ENCODE results near the gene ADAR.

ADAR gene

DNA sequence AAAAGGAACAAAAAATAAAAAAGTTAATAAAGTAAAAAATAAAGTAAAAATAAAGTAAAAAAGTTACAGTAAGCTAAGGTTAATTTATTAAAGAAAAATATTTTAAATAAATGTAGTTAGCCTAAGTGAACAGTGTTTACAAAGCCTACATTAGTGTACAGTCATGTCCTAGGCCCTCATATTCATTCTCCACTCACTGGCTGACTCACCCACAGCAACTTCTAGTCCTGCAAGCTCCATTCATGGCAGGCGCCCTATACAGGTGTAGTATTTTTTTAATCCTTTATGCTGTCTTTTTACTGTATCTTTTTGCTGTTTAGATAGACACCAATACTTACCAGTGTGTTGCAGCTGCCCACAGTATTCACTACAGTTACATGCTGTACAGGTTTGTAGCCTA is 12.4 kb downstream of the ADAR start:
- no CpG with 5 or more reads among the region's 1 CpG for WGBS, 2 donors (ENCODE audit: extremely low coverage in 2 of 2, insufficient read length in 2 of 2, insufficient replicate concordance in 1 of 2)
- Histone ChIP-seq H3K23ac (ENCODE audit: low read depth, low read length, poor library complexity) (no peak overlapping the region), H4K91ac (ENCODE audit: low read depth, low read length, poor library complexity) (no peak overlapping the region), H2BK120ac (ENCODE audit: low read depth, low read length) (no peak overlapping the region), H3K14ac (ENCODE audit: low read length) (no peak overlapping the region), H4K8ac (ENCODE audit: low read depth, low read length) (no peak overlapping the region), H3K4me2 (ENCODE audit: insufficient read depth, low read length, poor library complexity, severe bottlenecking) (no peak overlapping the region), H3K27ac (replicated peaks; ENCODE audit: low read length) (no peak overlapping the region), H3K4ac (ENCODE audit: low read length) (no peak overlapping the region), H3K36me3 (replicated peaks in 1 of 2; ENCODE audit: control insufficient read depth in 2 of 2, insufficient read depth in 2 of 2, low read length in 2 of 2) (peaks cover 43 to 95% of the 10 kb centered on the region in 2 donors), H2BK12ac (ENCODE audit: low read length) (no peak overlapping the region), H3K4me1 (ENCODE audit: control insufficient read depth in 2 of 2, insufficient read depth in 1 of 2, low read depth in 1 of 2, low read length in 2 of 2) (peaks cover 0 to 2% of the 10 kb centered on the region in 2 donors), H3K9me3 (replicated peaks in 1 of 2; ENCODE audit: control insufficient read depth in 2 of 2, insufficient read depth in 1 of 2, low read depth in 1 of 2, low read length in 2 of 2) (no peaks in the 10 kb centered on the region), H3K18ac (ENCODE audit: low read length) (no peak overlapping the region), H2BK5ac (ENCODE audit: low read length) (no peak overlapping the region), H3K4me3 (ENCODE audit: low read length in 2 of 2) (no peak overlapping the region), H2AK5ac (ENCODE audit: low read depth, low read length) (no peak overlapping the region), H2BK15ac (ENCODE audit: low read length) (no peak overlapping the region), H3K9ac (ENCODE audit: low read depth, low read length, poor library complexity) (no peak overlapping the region), H2AFZ (ENCODE audit: low read length) (no peak overlapping the region), H3K27me3 (ENCODE audit: control insufficient read depth in 3 of 3, insufficient read depth in 3 of 3, low read depth in 1 of 3, low read length in 3 of 3) (no peaks in the 10 kb centered on the region), H3K79me1 (ENCODE audit: low read depth, low read length) (peaks cover 3% of the 10 kb centered on the region)
- DNase-seq (ENCODE audit: low spot score) = no peak

GRCh38 chr1:154594811-154595210 is 13.2 kb downstream of the ADAR start:
- no peak overlapping the region for H4K8ac ChIP-seq (ENCODE audit: low read depth, low read length)
- no peak overlapping the region for H3K18ac ChIP-seq (ENCODE audit: low read length)
- WGBS, 2 donors (ENCODE audit: extremely low coverage in 2 of 2, insufficient read length in 2 of 2, insufficient replicate concordance in 1 of 2) = no CpG with 5 or more reads among the region's 7 CpGs
- no peak overlapping the region for H3K4ac ChIP-seq (ENCODE audit: low read length)
- H3K36me3 ChIP-seq (replicated peaks in 1 of 2; ENCODE audit: control insufficient read depth in 2 of 2, insufficient read depth in 2 of 2, low read length in 2 of 2) = peaks cover 46 to 98% of the 10 kb centered on the region in 2 donors
- H3K4me1 ChIP-seq (ENCODE audit: control insufficient read depth in 2 of 2, insufficient read depth in 1 of 2, low read depth in 1 of 2, low read length in 2 of 2) = peaks cover 0 to 2% of the 10 kb centered on the region in 2 donors
- DNase-seq (ENCODE audit: low spot score) = no peak
- no peak overlapping the region for H3K9ac ChIP-seq (ENCODE audit: low read depth, low read length, poor library complexity)
- peaks cover 3% of the 10 kb centered on the region for H3K79me1 ChIP-seq (ENCODE audit: low read depth, low read length)
- no peak overlapping the region for H3K27ac ChIP-seq (replicated peaks; ENCODE audit: low read length)
- no peak overlapping the region for H2BK12ac ChIP-seq (ENCODE audit: low read length)
- H3K4me3 ChIP-seq (ENCODE audit: low read length in 2 of 2) = no peak overlapping the region
- no peak overlapping the region for H3K4me2 ChIP-seq (ENCODE audit: insufficient read depth, low read length, poor library complexity, severe bottlenecking)
- H2BK15ac ChIP-seq (ENCODE audit: low read length) = no peak overlapping the region
- no peak overlapping the region for H2AFZ ChIP-seq (ENCODE audit: low read length)
- no peak overlapping the region for H2BK120ac ChIP-seq (ENCODE audit: low read depth, low read length)
- no peak overlapping the region for H2BK5ac ChIP-seq (ENCODE audit: low read length)
- no peak overlapping the region for H4K91ac ChIP-seq (ENCODE audit: low read depth, low read length, poor library complexity)
- H3K9me3 ChIP-seq (replicated peaks in 1 of 2; ENCODE audit: control insufficient read depth in 2 of 2, insufficient read depth in 1 of 2, low read depth in 1 of 2, low read length in 2 of 2) = no peaks in the 10 kb centered on the region
- no peak overlapping the region for H2AK5ac ChIP-seq (ENCODE audit: low read depth, low read length)
- no peak overlapping the region for H3K14ac ChIP-seq (ENCODE audit: low read length)
- no peaks in the 10 kb centered on the region for H3K27me3 ChIP-seq (ENCODE audit: control insufficient read depth in 3 of 3, insufficient read depth in 3 of 3, low read depth in 1 of 3, low read length in 3 of 3)
- no peak overlapping the region for H3K23ac ChIP-seq (ENCODE audit: low read depth, low read length, poor library complexity)

- Histone ChIP-seq H2BK120ac (ENCODE audit: low read depth, low read length) (no peak overlapping the region), H3K27ac (replicated peaks; ENCODE audit: low read length) (no peak overlapping the region), H2BK15ac (ENCODE audit: low read length) (no peak overlapping the region), H3K9ac (ENCODE audit: low read depth, low read length, poor library complexity) (no peak overlapping the region), H4K8ac (ENCODE audit: low read depth, low read length) (no peak overlapping the region), H3K36me3 (replicated peaks in 1 of 2; ENCODE audit: control insufficient read depth in 2 of 2, insufficient read depth in 2 of 2, low read length in 2 of 2) (peaks cover 56 to 98% of the 10 kb centered on the region in 2 donors), H2BK5ac (ENCODE audit: low read length) (no peak overlapping the region), H2AK5ac (ENCODE audit: low read depth, low read length) (no peak overlapping the region), H3K9me3 (replicated peaks in 1 of 2; ENCODE audit: control insufficient read depth in 2 of 2, insufficient read depth in 1 of 2, low read depth in 1 of 2, low read length in 2 of 2) (no peaks in the 10 kb centered on the region), H3K4me2 (ENCODE audit: insufficient read depth, low read length, poor library complexity, severe bottlenecking) (no peak overlapping the region), H3K79me1 (ENCODE audit: low read depth, low read length) (no peaks in the 10 kb centered on the region), H3K14ac (ENCODE audit: low read length) (no peak overlapping the region), H3K23ac (ENCODE audit: low read depth, low read length, poor library complexity) (no peak overlapping the region), H3K27me3 (ENCODE audit: control insufficient read depth in 3 of 3, insufficient read depth in 3 of 3, low read depth in 1 of 3, low read length in 3 of 3) (no peaks in the 10 kb centered on the region), H2BK12ac (ENCODE audit: low read length) (no peak overlapping the region), H4K91ac (ENCODE audit: low read depth, low read length, poor library complexity) (no peak overlapping the region), H3K4me3 (ENCODE audit: low read length in 2 of 2) (no peak overlapping the region), H2AFZ (ENCODE audit: low read length) (no peak overlapping the region), H3K4me1 (ENCODE audit: control insufficient read depth in 2 of 2, insufficient read depth in 1 of 2, low read depth in 1 of 2, low read length in 2 of 2) (no peaks in the 10 kb centered on the region), H3K18ac (ENCODE audit: low read length) (no peak overlapping the region), H3K4ac (ENCODE audit: low read length) (no peak overlapping the region)
- no peak for DNase-seq (ENCODE audit: low spot score)
Observed at GRCh38 chr1:154593390-154593789, 14.6 kb downstream of the ADAR start.

DNA sequence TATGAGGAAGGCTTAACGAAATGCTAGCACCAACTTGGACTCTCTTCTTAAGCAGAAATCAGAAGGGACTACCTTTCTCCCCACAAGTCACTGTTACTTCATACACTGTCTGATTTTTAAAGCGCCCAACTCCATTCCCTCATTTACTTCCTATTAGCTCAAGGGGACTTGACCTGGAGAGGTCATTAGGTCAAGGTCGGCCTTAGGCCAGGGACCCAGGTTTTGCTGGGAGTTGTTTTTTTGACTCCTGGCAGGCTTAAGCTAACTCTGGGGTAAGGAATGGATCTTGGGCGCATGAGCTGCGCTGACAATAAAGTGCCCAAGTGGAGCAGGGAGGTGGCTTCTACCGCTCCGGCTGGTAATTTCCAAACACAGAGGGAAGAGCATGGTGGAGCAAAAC is 16.8 kb downstream of the ADAR start:
- WGBS, 2 donors (ENCODE audit: extremely low coverage in 2 of 2, insufficient read length in 2 of 2, insufficient replicate concordance in 1 of 2) = no CpG with 5 or more reads among the region's 7 CpGs
- Histone ChIP-seq H4K8ac (ENCODE audit: low read depth, low read length) (no peak overlapping the region), H3K4ac (ENCODE audit: low read length) (no peak overlapping the region), H4K91ac (ENCODE audit: low read depth, low read length, poor library complexity) (no peak overlapping the region), H3K4me1 (ENCODE audit: control insufficient read depth in 2 of 2, insufficient read depth in 1 of 2, low read depth in 1 of 2, low read length in 2 of 2) (no peaks in the 10 kb centered on the region), H3K4me2 (ENCODE audit: insufficient read depth, low read length, poor library complexity, severe bottlenecking) (no peak overlapping the region), H3K23ac (ENCODE audit: low read depth, low read length, poor library complexity) (no peak overlapping the region), H2AFZ (ENCODE audit: low read length) (no peak overlapping the region), H3K79me1 (ENCODE audit: low read depth, low read length) (no peaks in the 10 kb centered on the region), H2BK5ac (ENCODE audit: low read length) (no peak overlapping the region), H3K4me3 (ENCODE audit: low read length in 2 of 2) (no peak overlapping the region), H3K27me3 (ENCODE audit: control insufficient read depth in 3 of 3, insufficient read depth in 3 of 3, low read depth in 1 of 3, low read length in 3 of 3) (no peaks in the 10 kb centered on the region), H3K36me3 (replicated peaks in 1 of 2; ENCODE audit: control insufficient read depth in 2 of 2, insufficient read depth in 2 of 2, low read length in 2 of 2) (peaks cover 52 to 98% of the 10 kb centered on the region in 2 donors), H3K14ac (ENCODE audit: low read length) (no peak overlapping the region), H2BK12ac (ENCODE audit: low read length) (no peak overlapping the region), H3K18ac (ENCODE audit: low read length) (no peak overlapping the region), H3K9ac (ENCODE audit: low read depth, low read length, poor library complexity) (no peak overlapping the region), H2BK120ac (ENCODE audit: low read depth, low read length) (no peak overlapping the region), H2BK15ac (ENCODE audit: low read length) (no peak overlapping the region), H2AK5ac (ENCODE audit: low read depth, low read length) (no peak overlapping the region), H3K9me3 (replicated peaks in 1 of 2; ENCODE audit: control insufficient read depth in 2 of 2, insufficient read depth in 1 of 2, low read depth in 1 of 2, low read length in 2 of 2) (no peaks in the 10 kb centered on the region), H3K27ac (replicated peaks; ENCODE audit: low read length) (no peak overlapping the region)
- DNase-seq (ENCODE audit: low spot score) = no peak
